NB4 (cell line): ENCODE results near the gene EXTL2.
"Not testable (repeated sequence)": the region's sequence is repeated elsewhere in the genome, so short reads cannot be mapped to it uniquely, and the experiment has no call there.

Experiments
- DNase-seq: peaks from one replicate; pipeline ENCODE4 v3.0.0; 2010; ENCODE audit warnings: low read depth
- H3K4me3 ChIP-seq: one replicate; pipeline ENCODE4 v1.5.1; 2011; ENCODE audit warnings: mild to moderate bottlenecking, low read depth, low read length, moderate library complexity
- CTCF ChIP-seq: IDR thresholded peaks from one replicate; pipeline ENCODE4 v1.5.1; 2012; ENCODE audit warnings: low read depth, low read length
- MYC ChIP-seq: IDR thresholded peaks from 2 replicates; pipeline ENCODE4 v1.6.1; 2011; ENCODE audit warnings: low read depth, low read length
- POLR2A ChIP-seq: IDR thresholded peaks from 2 replicates; pipeline ENCODE4 v1.6.1; 2011; ENCODE audit warnings: mild to moderate bottlenecking; ENCODE audit not compliant: insufficient read length; ENCODE audit errors: extremely low read depth
- TF ChIP-seq, protein P1 (sequence below): IDR thresholded peaks from 2 replicates; pipeline ENCODE4 v1.6.1; 2011; ENCODE audit warnings: low read depth, low read length

EXTL2 gene

GRCh38 chr1:100896481-100896982 lies 1.9 kb upstream of the EXTL2 start:
- peak; percentile 66 for DNase-seq
- H3K4me3 ChIP-seq, result peak overlapping the region; percentile 96
- TF ChIP-seq, protein P1, sequence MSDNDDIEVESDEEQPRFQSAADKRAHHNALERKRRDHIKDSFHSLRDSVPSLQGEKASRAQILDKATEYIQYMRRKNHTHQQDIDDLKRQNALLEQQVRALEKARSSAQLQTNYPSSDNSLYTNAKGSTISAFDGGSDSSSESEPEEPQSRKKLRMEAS, result peak; percentile 41; the same call in 1 of the 2 replicates
- TF ChIP-seq POLR2A, result no peak

- peak within 1 kb of the TSS; percentile 96 for H3K4me3 ChIP-seq
- TF ChIP-seq CTCF (no peak), MYC (peak; percentile 87), POLR2A (peak; percentile 73)
- TF ChIP-seq, protein P1, result peak; percentile 96
- DNase-seq, result peak; percentile 93
Measured at GRCh38 chr1:100895540-100896480, 1.2 kb upstream of the EXTL2 start, which contains the start of gene SLC30A7. Gene SLC30A7 (plus strand): TSS chr1:100896090. CDS start chr1:100896263, 173 bp downstream.

GRCh38 chr1:100893718-100894117 lies 924 bp downstream of the EXTL2 start:
- peak overlapping the region; percentile 96 for H3K4me3 ChIP-seq
- TF ChIP-seq MYC (no peak), CTCF (no peak), POLR2A (no peak)
- TF ChIP-seq, protein P1, result no peak
- no peak for DNase-seq

- DNase-seq, result no peak
- TF ChIP-seq POLR2A, result no peak
- no peak for TF ChIP-seq MYC
- no peak for TF ChIP-seq CTCF
- TF ChIP-seq, protein P1, result no peak
- H3K4me3 ChIP-seq, result peak overlapping the region; percentile 12
Measured at GRCh38 chr1:100892554-100892953, 2.1 kb downstream of the EXTL2 start.

- H3K4me3 ChIP-seq, result no peak overlapping the region
- no peak for DNase-seq
- no peak for TF ChIP-seq MYC
- TF ChIP-seq POLR2A, result no peak
- TF ChIP-seq CTCF, result no peak
- TF ChIP-seq, protein P1, result no peak
Measured at GRCh38 chr1:100891380-100891779, 3.3 kb downstream of the EXTL2 start.

DNA sequence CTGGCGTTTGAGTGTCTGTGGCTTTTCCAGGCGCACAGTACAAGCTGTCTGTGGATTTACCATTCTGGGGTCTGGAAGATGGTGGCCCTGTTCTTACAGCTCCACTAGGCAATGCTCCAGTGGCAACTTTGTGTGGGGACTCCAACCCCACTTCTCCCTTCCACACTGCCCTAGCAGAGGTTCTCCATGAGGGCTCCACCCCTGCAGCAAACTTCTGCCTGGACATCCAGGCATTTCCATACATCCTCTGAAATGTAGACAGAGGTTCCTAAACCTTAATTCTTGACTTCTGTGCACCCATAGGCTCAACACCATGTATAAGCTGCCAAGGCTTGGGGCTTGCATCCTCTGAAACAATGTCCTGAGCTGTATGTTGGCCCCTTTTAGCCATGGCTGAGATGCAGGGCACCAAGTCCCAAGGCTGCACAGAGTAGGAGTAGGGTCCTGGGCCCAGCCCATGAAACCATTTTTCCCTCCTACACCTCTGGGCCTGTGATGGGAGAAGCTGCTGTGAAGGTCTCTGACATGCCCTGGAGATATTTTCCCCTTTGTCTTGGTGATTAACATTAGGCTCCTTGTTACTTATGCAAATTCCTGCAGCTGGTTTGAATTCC lies 4.7 kb downstream of the EXTL2 start:
- H3K4me3 ChIP-seq, DNase-seq: not testable (repeated sequence)

- H3K4me3 ChIP-seq, DNase-seq: not testable (repeated sequence)
Measured at GRCh38 chr1:100889007-100889406, 5.6 kb downstream of the EXTL2 start.
